GM23338 (cell line): ENCODE data around the gene PDCD7.

Experiments
- EZH2 ChIP-seq: fragments of 200-600 bp; sonication (generic); IDR thresholded peaks from one replicate; pipeline ENCODE4 v1.8.0; 2017; ENCODE audit warnings: antibody characterized with exemption, mild to moderate bottlenecking, low read depth; ENCODE audit not compliant: unreplicated experiment
- POLR2AphosphoS5 ChIP-seq: IDR thresholded peaks from 2 replicates; pipeline ENCODE4 v1.6.1; 2016; ENCODE audit warnings: antibody characterized with exemption, low read depth
- TF ChIP-seq, protein P1 (sequence below), 2 experiments: fragments of 200-600 bp in 1 of 2; sonication (generic) in 1 of 2; conservative IDR thresholded peaks; 2 replicates each; pipeline versions ENCODE4 v1.5.1 to v1.6.1; 2016 to 2017; ENCODE audit warnings: antibody characterized with exemption in 2 of 2, low read depth in 2 of 2, mild to moderate bottlenecking in 2 of 2, moderate library complexity in 1 of 2

DNA sequence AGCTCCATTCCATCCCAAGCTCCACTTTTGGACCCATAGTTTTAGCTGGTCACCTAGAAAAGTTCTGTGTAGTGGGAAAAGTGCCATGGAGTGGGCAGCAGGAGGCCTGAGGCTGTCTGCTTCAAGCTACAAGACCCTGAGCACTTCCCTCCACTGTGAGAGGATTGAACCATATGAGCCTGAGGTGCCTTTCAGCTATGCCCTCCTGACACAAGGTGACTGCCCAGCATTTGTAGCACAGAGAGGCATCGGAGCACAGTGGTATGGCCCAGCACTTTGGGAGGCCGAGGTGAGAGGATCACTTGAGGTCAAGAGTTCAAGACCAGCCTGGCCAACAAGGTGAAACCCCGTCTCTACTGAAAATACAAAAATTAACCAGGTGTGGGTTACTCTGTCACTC is 61.0 kb downstream of the PDCD7 start:
- TF ChIP-seq EZH2, result no peak
- TF ChIP-seq, protein P1, sequence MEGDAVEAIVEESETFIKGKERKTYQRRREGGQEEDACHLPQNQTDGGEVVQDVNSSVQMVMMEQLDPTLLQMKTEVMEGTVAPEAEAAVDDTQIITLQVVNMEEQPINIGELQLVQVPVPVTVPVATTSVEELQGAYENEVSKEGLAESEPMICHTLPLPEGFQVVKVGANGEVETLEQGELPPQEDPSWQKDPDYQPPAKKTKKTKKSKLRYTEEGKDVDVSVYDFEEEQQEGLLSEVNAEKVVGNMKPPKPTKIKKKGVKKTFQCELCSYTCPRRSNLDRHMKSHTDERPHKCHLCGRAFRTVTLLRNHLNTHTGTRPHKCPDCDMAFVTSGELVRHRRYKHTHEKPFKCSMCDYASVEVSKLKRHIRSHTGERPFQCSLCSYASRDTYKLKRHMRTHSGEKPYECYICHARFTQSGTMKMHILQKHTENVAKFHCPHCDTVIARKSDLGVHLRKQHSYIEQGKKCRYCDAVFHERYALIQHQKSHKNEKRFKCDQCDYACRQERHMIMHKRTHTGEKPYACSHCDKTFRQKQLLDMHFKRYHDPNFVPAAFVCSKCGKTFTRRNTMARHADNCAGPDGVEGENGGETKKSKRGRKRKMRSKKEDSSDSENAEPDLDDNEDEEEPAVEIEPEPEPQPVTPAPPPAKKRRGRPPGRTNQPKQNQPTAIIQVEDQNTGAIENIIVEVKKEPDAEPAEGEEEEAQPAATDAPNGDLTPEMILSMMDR (conservative IDR thresholded peaks at IDR 0.05; ENCODE audit: low read depth in 2 of 2), result no peak
- no peak for TF ChIP-seq POLR2AphosphoS5
